Gastroesophageal sphincter (tissue), 3 donors: Measurements from ENCODE around the gene HMGXB3.

Source experiments
- CTCF ChIP-seq, 4 experiments: fragments of 200-600 bp in 2 of 4; fragments of 450-650 bp in 2 of 4; sonication (generic) in 1 of 4; IDR thresholded peaks; one replicate each; pipeline ENCODE4 v1.5.1; 2017 to 2019; ENCODE audit warnings: antibody characterized with exemption in 4 of 4, mild to moderate bottlenecking in 2 of 4, moderate library complexity in 2 of 4
- EP300 ChIP-seq: sonication (generic); formaldehyde crosslinking; IDR thresholded peaks from one replicate; pipeline ENCODE4 v1.6.1; 2017; ENCODE audit warnings: antibody characterized with exemption, mild to moderate bottlenecking
- POLR2AphosphoS5 ChIP-seq: sonication (generic); formaldehyde crosslinking; IDR thresholded peaks from one replicate; pipeline ENCODE4 v1.6.1; 2017; ENCODE audit warnings: antibody characterized with exemption

- no peak for TF ChIP-seq POLR2AphosphoS5
- no peak for TF ChIP-seq CTCF (IDR thresholded peaks at IDR 0.05)
- no peak for TF ChIP-seq EP300
Measured at GRCh38 chr5:150069672-150070627, 69.4 kb downstream of the HMGXB3 start.
